ENCODE data around the gene CKLF. TPM values are rescaled to one million over a fixed set of nuclear protein-coding genes. Genes with fewer than 3 reads are reported as not detected.

The CKLF gene
- total RNA-seq, 6 donors from 2014 or later = 18.2 to 71.7 (median 47.4) TPM

GRCh38 chr16:66580605-66581209 is 28.3 kb downstream of the CKLF start:
- Histone ChIP-seq H3K27ac (no peak overlapping the region), H3K27me3 (peaks cover 0 to 3% (median 0%) of the 10 kb centered on the region in 4 donors), H3K4me3 (no peak overlapping the region), H3K4me1 (peaks cover 12 to 17% (median 15%) of the 10 kb centered on the region in 4 donors), H3K9me3 (no peaks in the 10 kb centered on the region), H3K36me3 (no peaks in the 10 kb centered on the region)
- DNase-seq (no peak), ATAC-seq (ENCODE audit: low FRiP score in 2 of 2) (peak in 1 of 2 donors; percentile 66)
- WGBS, 2 donors = 87 to 92% methylated on average over 4 of the region's 4 CpGs
- TF ChIP-seq POLR2AphosphoS5 (IDR thresholded peaks at IDR 0.05) = no peak
- TF ChIP-seq, protein P1, sequence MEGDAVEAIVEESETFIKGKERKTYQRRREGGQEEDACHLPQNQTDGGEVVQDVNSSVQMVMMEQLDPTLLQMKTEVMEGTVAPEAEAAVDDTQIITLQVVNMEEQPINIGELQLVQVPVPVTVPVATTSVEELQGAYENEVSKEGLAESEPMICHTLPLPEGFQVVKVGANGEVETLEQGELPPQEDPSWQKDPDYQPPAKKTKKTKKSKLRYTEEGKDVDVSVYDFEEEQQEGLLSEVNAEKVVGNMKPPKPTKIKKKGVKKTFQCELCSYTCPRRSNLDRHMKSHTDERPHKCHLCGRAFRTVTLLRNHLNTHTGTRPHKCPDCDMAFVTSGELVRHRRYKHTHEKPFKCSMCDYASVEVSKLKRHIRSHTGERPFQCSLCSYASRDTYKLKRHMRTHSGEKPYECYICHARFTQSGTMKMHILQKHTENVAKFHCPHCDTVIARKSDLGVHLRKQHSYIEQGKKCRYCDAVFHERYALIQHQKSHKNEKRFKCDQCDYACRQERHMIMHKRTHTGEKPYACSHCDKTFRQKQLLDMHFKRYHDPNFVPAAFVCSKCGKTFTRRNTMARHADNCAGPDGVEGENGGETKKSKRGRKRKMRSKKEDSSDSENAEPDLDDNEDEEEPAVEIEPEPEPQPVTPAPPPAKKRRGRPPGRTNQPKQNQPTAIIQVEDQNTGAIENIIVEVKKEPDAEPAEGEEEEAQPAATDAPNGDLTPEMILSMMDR (IDR thresholded peaks at IDR 0.05) = no peak
- TF ChIP-seq EP300 (IDR thresholded peaks at IDR 0.05) = no peak
- no peak for TF ChIP-seq POLR2A (IDR thresholded peaks at IDR 0.05)

DNA sequence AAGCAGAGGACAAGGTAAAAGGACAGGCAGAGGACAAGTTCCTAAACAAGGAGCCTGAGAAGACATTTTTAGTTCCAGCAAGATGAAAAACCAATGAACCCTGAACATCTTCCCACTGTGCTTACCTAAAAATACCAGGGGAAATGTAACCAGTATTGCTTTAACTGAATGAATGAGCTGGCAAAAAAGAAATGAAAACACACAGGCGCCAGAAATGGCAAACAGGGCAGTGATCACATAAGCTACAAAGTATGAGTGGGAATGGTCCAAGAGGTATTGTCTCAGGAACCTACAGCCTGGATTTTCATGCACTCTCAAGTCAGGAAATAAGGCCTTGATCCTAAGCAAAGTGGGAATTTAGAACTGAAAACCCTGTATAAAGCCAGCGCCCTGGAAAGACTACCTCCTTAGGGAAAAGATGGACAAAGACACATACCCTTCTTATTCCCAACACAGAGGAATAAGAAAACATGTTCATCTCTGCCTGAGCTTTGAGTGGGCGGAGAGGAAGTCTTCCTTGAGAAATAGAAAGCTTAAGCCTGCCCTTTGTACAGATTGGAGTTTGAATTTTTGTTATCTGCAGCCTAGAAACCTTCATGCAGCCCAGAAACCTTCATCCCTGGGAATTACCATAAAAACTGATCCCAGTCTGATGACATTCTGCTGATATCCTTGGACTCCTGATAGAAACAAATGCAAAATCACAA is 29.0 kb downstream of the CKLF start:
- no peak for ATAC-seq (ENCODE audit: low FRiP score in 2 of 2)
- no peak overlapping the region for H3K27ac ChIP-seq

GRCh38 chr16:66585481-66586239 is 33.3 kb downstream of the CKLF start:
- peak in 1 of 2 donors; percentile 55 for DNase-seq
- H3K4me3 ChIP-seq = no peak overlapping the region
- H3K27me3 ChIP-seq = no peaks in the 10 kb centered on the region
- no peak for TF ChIP-seq POLR2A (IDR thresholded peaks at IDR 0.05)
- TF ChIP-seq POLR2AphosphoS5 (IDR thresholded peaks at IDR 0.05) = peak in 1 of 2 donors; percentile 44
- peak; percentile 39 to 46 for ATAC-seq (ENCODE audit: low FRiP score in 2 of 2)
- H3K9me3 ChIP-seq = no peaks in the 10 kb centered on the region
- WGBS, 2 donors = 50 to 53% methylated on average over 10 of the region's 10 CpGs
- peak overlapping the region in 3 of 4 donors; percentile 39 to 69 (median 64) for H3K27ac ChIP-seq
- H3K36me3 ChIP-seq = no peaks in the 10 kb centered on the region
- peaks cover 11 to 24% (median 23%) of the 10 kb centered on the region in 4 donors for H3K4me1 ChIP-seq

More for the DNA sequence above, 29.0 kb downstream of the CKLF start:
- Histone ChIP-seq H3K4me3 (no peak overlapping the region), H3K9me3 (no peaks in the 10 kb centered on the region), H3K36me3 (no peaks in the 10 kb centered on the region), H3K4me1 (peaks cover 19 to 24% (median 22%) of the 10 kb centered on the region in 4 donors), H3K27me3 (peaks cover 0 to 3% (median 0%) of the 10 kb centered on the region in 4 donors)
- WGBS, 2 donors = 56 to 89% methylated on average over 3 of the region's 3 CpGs
- DNase-seq = no peak
- no peak for TF ChIP-seq POLR2AphosphoS5 (IDR thresholded peaks at IDR 0.05)
- TF ChIP-seq, protein P1 (IDR thresholded peaks at IDR 0.05) = no peak

DNA sequence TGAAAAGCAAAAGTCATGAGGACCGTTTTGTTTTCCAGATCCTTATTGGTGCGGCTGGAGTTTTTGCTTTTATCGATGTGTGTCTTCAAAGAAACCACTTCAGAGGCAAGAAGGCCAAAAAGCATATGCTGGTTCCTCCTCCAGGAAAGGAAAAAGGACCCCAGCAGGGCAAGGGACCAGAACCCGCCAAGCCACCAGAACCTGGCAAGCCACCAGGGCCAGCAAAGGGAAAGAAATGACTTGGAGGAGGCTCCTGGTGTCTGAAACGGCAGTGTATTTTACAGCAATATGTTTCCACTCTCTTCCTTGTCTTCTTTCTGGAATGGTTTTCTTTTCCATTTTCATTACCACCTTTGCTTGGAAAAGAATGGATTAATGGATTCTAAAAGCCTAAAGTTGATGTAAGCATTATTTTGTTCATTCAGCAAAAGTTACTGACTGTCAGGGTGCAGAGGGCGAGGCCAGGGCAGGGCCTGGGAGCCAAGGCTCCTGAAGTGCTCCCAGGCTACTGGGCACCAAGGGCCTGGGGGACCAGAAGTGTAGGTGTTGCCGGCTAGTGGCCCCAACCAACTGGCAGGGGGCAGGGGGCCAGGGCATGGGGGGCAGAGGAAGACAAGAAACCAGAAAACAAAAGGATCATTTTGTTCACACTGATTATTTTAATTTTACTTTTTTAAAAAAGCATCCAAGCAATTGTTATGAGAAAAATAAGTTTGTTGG is 35.7 kb downstream of the CKLF start:
- DNase-seq = no peak
- no peaks in the 10 kb centered on the region for H3K36me3 ChIP-seq
- H3K27ac ChIP-seq = peak overlapping the region in 3 of 4 donors; percentile 15 to 69 (median 27)
- no peak for ATAC-seq (ENCODE audit: low FRiP score in 2 of 2)
- no peaks in the 10 kb centered on the region for H3K27me3 ChIP-seq
- TF ChIP-seq EP300 (IDR thresholded peaks at IDR 0.05) (no peak), POLR2AphosphoS5 (IDR thresholded peaks at IDR 0.05) (no peak), POLR2A (IDR thresholded peaks at IDR 0.05) (no peak)
- TF ChIP-seq, protein P1 (IDR thresholded peaks at IDR 0.05) = no peak
- H3K9me3 ChIP-seq = no peaks in the 10 kb centered on the region
- peaks cover 11 to 24% (median 23%) of the 10 kb centered on the region in 4 donors for H3K4me1 ChIP-seq
- peak overlapping the region in 1 of 4 donors; percentile 3 for H3K4me3 ChIP-seq
- 58 to 75% methylated on average over 7 of the region's 7 CpGs for WGBS, 2 donors
